ENCODE measurements around the gene RPLP1. TPM values are rescaled to one million over a fixed set of nuclear protein-coding genes. Genes with fewer than 3 reads are reported as not detected.

Gene RPLP1
- total and polyA plus RNA-seq, 9 of the 15 experiments (the other 6 are each of a cell fraction or from before 2014, with no cell fraction given) = 76.3 to 3,053 (median 847) TPM

DNA sequence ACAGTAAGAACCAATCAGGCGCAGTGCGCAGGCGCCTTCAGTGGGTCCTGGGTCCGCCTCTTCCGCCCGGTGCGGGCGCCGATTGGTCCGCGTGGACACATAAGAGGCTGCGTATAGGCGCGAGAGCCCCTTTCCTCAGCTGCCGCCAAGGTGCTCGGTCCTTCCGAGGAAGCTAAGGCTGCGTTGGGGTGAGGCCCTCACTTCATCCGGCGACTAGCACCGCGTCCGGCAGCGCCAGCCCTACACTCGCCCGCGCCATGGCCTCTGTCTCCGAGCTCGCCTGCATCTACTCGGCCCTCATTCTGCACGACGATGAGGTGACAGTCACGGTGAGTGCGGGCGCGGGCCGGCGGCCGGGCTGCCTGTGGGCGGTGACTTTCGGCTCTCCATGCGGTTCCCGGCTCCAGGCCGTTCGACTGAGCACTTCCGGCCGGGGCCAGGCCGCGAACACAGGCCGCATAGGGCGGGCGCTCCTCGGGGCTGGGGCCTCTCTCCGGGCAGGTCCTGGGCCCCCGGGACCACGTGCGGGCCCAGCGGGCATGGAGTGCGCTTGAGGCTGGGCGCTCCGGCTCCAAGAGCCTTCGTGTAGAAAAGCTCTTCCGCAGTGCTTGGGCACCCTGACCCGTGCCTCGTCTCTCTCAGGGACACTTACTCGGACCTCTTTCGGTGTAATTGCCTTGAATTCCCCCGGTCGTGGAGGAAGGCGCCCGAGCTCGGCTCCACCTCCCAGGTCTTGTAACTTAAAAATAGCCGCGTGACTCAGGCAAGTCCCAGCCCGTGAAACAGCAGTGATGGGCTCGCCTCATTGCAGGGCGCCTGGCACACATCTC lies at the start of gene RPLP1 (continued):
- TF ChIP-seq U2AF1 (optimal IDR thresholded peaks at IDR 0.05; ENCODE audit: low read depth, low read length) (peak; percentile 86), POLR2H (tag; IDR thresholded peaks at IDR 0.05; ENCODE audit: low read depth) (peak; percentile 98), CREB1 (IDR thresholded peaks at IDR 0.05) (no peak; the same call in 1 of the 2 replicates), CREB1 (CRISPR knock-in tag; IDR thresholded peaks at IDR 0.05) (peak; percentile 51; the same call in 1 of the 2 replicates), WHSC1 (IDR thresholded peaks at IDR 0.05; ENCODE audit: low read length) (no peak), ZNF263 (CRISPR knock-in tag; IDR thresholded peaks at IDR 0.05; ENCODE audit: borderline replicate concordance) (no peak), TEAD1 (CRISPR knock-in tag; IDR thresholded peaks at IDR 0.05) (no peak), MEIS2 (IDR thresholded peaks at IDR 0.05; ENCODE audit: partially characterized antibody) (peak; percentile 32), CBX3 (IDR thresholded peaks at IDR 0.05; ENCODE audit: borderline replicate concordance in 1 of 2, low read length in 2 of 2) (no peak; a peak in 1 of 3 replicates), KLF10 (CRISPR knock-in tag; IDR thresholded peaks at IDR 0.05) (no peak), ZFX (CRISPR knock-in tag; IDR thresholded peaks at IDR 0.05) (peak; percentile 95), PHF8 (IDR thresholded peaks at IDR 0.05; ENCODE audit: borderline replicate concordance, low read length) (peak; percentile 90), SUPT5H (IDR thresholded peaks at IDR 0.05) (peak; percentile 100), CBX8 (IDR thresholded peaks at IDR 0.05; ENCODE audit: borderline replicate concordance, extremely low read depth, low read depth, low read length, poor library complexity, severe bottlenecking) (no peak), HMG20A (CRISPR knock-in tag; conservative IDR thresholded peaks at IDR 0.05) (no peak), SLC30A9 (CRISPR knock-in tag; IDR thresholded peaks at IDR 0.05) (no peak), GABPA (tag; conservative IDR thresholded peaks at IDR 0.05; ENCODE audit: low read depth) (peak; percentile 90), TAF15 (IDR thresholded peaks at IDR 0.05; ENCODE audit: low read depth, low read length) (no peak), POLR3A (IDR thresholded peaks at IDR 0.05; ENCODE audit: borderline replicate concordance, extremely low read depth, insufficient read depth, insufficient read length) (no peak), ZNF24 (IDR thresholded peaks at IDR 0.05) (no peak)
- TF ChIP-seq, protein P1, sequence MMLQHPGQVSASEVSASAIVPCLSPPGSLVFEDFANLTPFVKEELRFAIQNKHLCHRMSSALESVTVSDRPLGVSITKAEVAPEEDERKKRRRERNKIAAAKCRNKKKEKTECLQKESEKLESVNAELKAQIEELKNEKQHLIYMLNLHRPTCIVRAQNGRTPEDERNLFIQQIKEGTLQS (IDR thresholded peaks at IDR 0.05) = peak; percentile 29; the same call in 1 of the 2 replicates
- TF ChIP-seq, protein P1 (CRISPR knock-in tag; conservative IDR thresholded peaks at IDR 0.05) = no peak
- TF ChIP-seq, protein P2, sequence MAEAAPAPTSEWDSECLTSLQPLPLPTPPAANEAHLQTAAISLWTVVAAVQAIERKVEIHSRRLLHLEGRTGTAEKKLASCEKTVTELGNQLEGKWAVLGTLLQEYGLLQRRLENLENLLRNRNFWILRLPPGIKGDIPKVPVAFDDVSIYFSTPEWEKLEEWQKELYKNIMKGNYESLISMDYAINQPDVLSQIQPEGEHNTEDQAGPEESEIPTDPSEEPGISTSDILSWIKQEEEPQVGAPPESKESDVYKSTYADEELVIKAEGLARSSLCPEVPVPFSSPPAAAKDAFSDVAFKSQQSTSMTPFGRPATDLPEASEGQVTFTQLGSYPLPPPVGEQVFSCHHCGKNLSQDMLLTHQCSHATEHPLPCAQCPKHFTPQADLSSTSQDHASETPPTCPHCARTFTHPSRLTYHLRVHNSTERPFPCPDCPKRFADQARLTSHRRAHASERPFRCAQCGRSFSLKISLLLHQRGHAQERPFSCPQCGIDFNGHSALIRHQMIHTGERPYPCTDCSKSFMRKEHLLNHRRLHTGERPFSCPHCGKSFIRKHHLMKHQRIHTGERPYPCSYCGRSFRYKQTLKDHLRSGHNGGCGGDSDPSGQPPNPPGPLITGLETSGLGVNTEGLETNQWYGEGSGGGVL (CRISPR knock-in tag; IDR thresholded peaks at IDR 0.05) = no peak
- TF ChIP-seq, protein P3, sequence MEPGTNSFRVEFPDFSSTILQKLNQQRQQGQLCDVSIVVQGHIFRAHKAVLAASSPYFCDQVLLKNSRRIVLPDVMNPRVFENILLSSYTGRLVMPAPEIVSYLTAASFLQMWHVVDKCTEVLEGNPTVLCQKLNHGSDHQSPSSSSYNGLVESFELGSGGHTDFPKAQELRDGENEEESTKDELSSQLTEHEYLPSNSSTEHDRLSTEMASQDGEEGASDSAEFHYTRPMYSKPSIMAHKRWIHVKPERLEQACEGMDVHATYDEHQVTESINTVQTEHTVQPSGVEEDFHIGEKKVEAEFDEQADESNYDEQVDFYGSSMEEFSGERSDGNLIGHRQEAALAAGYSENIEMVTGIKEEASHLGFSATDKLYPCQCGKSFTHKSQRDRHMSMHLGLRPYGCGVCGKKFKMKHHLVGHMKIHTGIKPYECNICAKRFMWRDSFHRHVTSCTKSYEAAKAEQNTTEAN (CRISPR knock-in tag; IDR thresholded peaks at IDR 0.05) = peak; percentile 72; the same call in 1 of the 2 replicates

Data from K562 (cell line).